Spleen (tissue), 11 donors: ENCODE data around the gene ABCA12. TPM values are rescaled to one million over a fixed set of nuclear protein-coding genes. Genes with fewer than 3 reads are reported as not detected.

ENCODE experiments used
- DNase-seq: peaks from one replicate; pipeline ENCODE4 v3.0.0-alpha.2; 2020
- H3K27ac ChIP-seq, 8 donors: fragments of 200-600 bp; sonication (generic) in 7 of 8; 1 replicate in 4 of 8; 2 replicates in 4 of 8; pipeline versions ENCODE4 v1.5.0 to v1.8.0; 2016 to 2021; ENCODE audit warnings: inconsistent platforms in 4 of 8, mild to moderate bottlenecking in 4 of 8, moderate library complexity in 1 of 8
- H3K27me3 ChIP-seq, 7 donors: fragments of 200-600 bp; sonication (generic) in 6 of 7; replicated peaks in 1 of 7; 1 replicate in 4 of 7; 2 replicates in 3 of 7; pipeline versions ENCODE4 v1.5.0 to v1.8.0; 2016 to 2021; ENCODE audit warnings: inconsistent platforms in 3 of 7, mild to moderate bottlenecking in 1 of 7
- H3K36me3 ChIP-seq, 6 donors: fragments of 200-600 bp; sonication (generic) in 5 of 6; 1 replicate in 4 of 6; 2 replicates in 2 of 6; pipeline versions ENCODE4 v1.5.0 to v1.8.0; 2016 to 2021; ENCODE audit warnings: inconsistent platforms in 2 of 6
- H3K4me1 ChIP-seq, 6 donors: fragments of 200-600 bp; sonication (generic) in 5 of 6; 1 replicate in 3 of 6; 2 replicates in 3 of 6; pipeline versions ENCODE4 v1.5.0 to v1.8.0; 2016 to 2021; ENCODE audit warnings: inconsistent platforms in 3 of 6
- H3K4me3 ChIP-seq, 8 donors: fragments of 200-600 bp; sonication (generic) in 7 of 8; 1 replicate in 4 of 8; 2 replicates in 4 of 8; pipeline versions ENCODE4 v1.5.0 to v1.8.0; 2016 to 2021; ENCODE audit warnings: inconsistent platforms in 4 of 8, mild to moderate bottlenecking in 4 of 8, moderate library complexity in 2 of 8
- H3K9me3 ChIP-seq, 8 donors: fragments of 200-600 bp; sonication (generic) in 7 of 8; 1 replicate in 4 of 8; 2 replicates in 4 of 8; pipeline versions ENCODE4 v1.5.0 to v1.8.0; 2016 to 2021; ENCODE audit warnings: inconsistent platforms in 4 of 8
- CTCF ChIP-seq, 11 experiments: fragments of 200-600 bp in 7 of 11; fragments of 450-650 bp in 4 of 11; sonication (generic) in 4 of 11; IDR thresholded peaks in 8 of 11; conservative IDR thresholded peaks in 3 of 11; 1 replicate in 7 of 11; 2 replicates in 4 of 11; pipeline versions ENCODE4 v1.4.0 to v1.8.0; 2016 to 2021; ENCODE audit warnings: antibody characterized with exemption in 11 of 11, inconsistent platforms in 4 of 11, mild to moderate bottlenecking in 1 of 11
- POLR2A ChIP-seq, 3 donors: fragments of 450-650 bp; IDR thresholded peaks; one replicate each; pipeline ENCODE4 v1.5.1; 2017; ENCODE audit warnings: antibody characterized with exemption in 3 of 3, mild to moderate bottlenecking in 1 of 3
- POLR2AphosphoS5 ChIP-seq, 3 donors: sonication (generic); formaldehyde crosslinking; IDR thresholded peaks; one replicate each; pipeline ENCODE4 v1.5.1; 2017; ENCODE audit warnings: antibody characterized with exemption in 3 of 3
- WGBS, 5 donors: extraction: QIAGEN DNeasy Blood & Tissue Kit in 3 of 5; methylation state at CpG; one replicate each; pipeline versions ENCODE4 v1.1.5 to v1.1.7; 2013 to 2018; 5-methylcytosine and 5-hydroxymethylcytosine counted together
- intact Hi-C: fragments of 100-400 bp; cut with DNase I; formaldehyde crosslinking; loops from one replicate; pipeline ENCODE4 v1.15.0; 2023; ENCODE audit warnings: low total_unique reads
- polyA plus RNA-seq, 3 donors: library from polyadenylated mRNA; stranded (reverse); fragments of 200-250 nt; gene quantifications; one replicate each; pipeline ENCODE4 v1.2.1, GENCODE V29; 2013
- total RNA-seq, 7 donors: library from RNA; depleted of rRNA in 3 of 7; stranded (reverse); fragments of >200 nt in 3 of 7; fragmentation: NEBNext Ultra II Directional in 4 of 7; extraction: Animal tissue kit (Norgen Biotek cat#: 25700) in 4 of 7; gene quantifications; one replicate each; pipeline versions ENCODE4 v1.1.0 to v1.2.1, GENCODE V29; 2016 to 2021
- donor health status: healthy with polysubstance abuse.
- donor health status: DM: no; HTN: no; CAD: no; lungs with moderate emphysema.
- donor health status: DM: no; HTN: no; CAD: no.
- donor health status: Bipolar disorder and iron deficiency.
- donor health status: healthy.
- donor health status: DM: no; HTN: no; CAD: no.
- donor health status: DM: yes; HTN: yes; CAD: no.

ABCA12 gene
- total and polyA plus RNA-seq, 10 donors = not detected

- no peaks in the 10 kb centered on the region for H3K36me3 ChIP-seq
- DNase-seq = no peak
- H3K27ac ChIP-seq = no peak overlapping the region
- H3K9me3 ChIP-seq = no peaks in the 10 kb centered on the region
- TF ChIP-seq CTCF (IDR thresholded peaks at IDR 0.05 in 8 of 11, conservative IDR thresholded peaks at IDR 0.05 in 3 of 11) (no peak), POLR2A (IDR thresholded peaks at IDR 0.05) (no peak)
- intact Hi-C loops = no loop called here
- no peaks in the 10 kb centered on the region for H3K27me3 ChIP-seq
- H3K4me3 ChIP-seq = no peak overlapping the region
- 76 to 86% (median 85%) methylated on average over 3 of the region's 3 CpGs for WGBS, 5 donors
- H3K4me1 ChIP-seq = no peaks in the 10 kb centered on the region
Measured at GRCh38 chr2:215034154-215034553, 104.3 kb downstream of the ABCA12 start.

- H3K9me3 ChIP-seq = no peaks in the 10 kb centered on the region
- H3K4me1 ChIP-seq = no peaks in the 10 kb centered on the region
- H3K4me3 ChIP-seq = no peak overlapping the region
- 58 to 67% (median 59%) methylated on average over 2 of the region's 2 CpGs for WGBS, 5 donors
- H3K27ac ChIP-seq = no peak overlapping the region
- no peaks in the 10 kb centered on the region for H3K36me3 ChIP-seq
- no peaks in the 10 kb centered on the region for H3K27me3 ChIP-seq
- TF ChIP-seq CTCF (IDR thresholded peaks at IDR 0.05 in 8 of 11, conservative IDR thresholded peaks at IDR 0.05 in 3 of 11) (no peak), POLR2A (IDR thresholded peaks at IDR 0.05) (no peak), POLR2AphosphoS5 (IDR thresholded peaks at IDR 0.05) (no peak)
- intact Hi-C loops = no loop called here
- no peak for DNase-seq
Measured at GRCh38 chr2:215032153-215032552, 106.3 kb downstream of the ABCA12 start.

GRCh38 chr2:215031321-215031720, 107.1 kb downstream of the ABCA12 start:
- Histone ChIP-seq H3K27me3 (no peaks in the 10 kb centered on the region), H3K4me3 (no peak overlapping the region), H3K27ac (no peak overlapping the region), H3K36me3 (no peaks in the 10 kb centered on the region), H3K9me3 (no peaks in the 10 kb centered on the region), H3K4me1 (no peaks in the 10 kb centered on the region)
- no peak for TF ChIP-seq POLR2A (IDR thresholded peaks at IDR 0.05)
- TF ChIP-seq POLR2AphosphoS5 (IDR thresholded peaks at IDR 0.05) = no peak
- no peak for TF ChIP-seq CTCF (IDR thresholded peaks at IDR 0.05 in 8 of 11, conservative IDR thresholded peaks at IDR 0.05 in 3 of 11)
- intact Hi-C loops = no loop called here
- no peak for DNase-seq
- WGBS, 5 donors = 67 to 95% (median 92%) methylated on average over 2 of the region's 2 CpGs

GRCh38 chr2:215029936-215030335, 108.5 kb downstream of the ABCA12 start:
- Histone ChIP-seq H3K27me3 (no peaks in the 10 kb centered on the region), H3K4me3 (no peak overlapping the region), H3K9me3 (no peaks in the 10 kb centered on the region), H3K4me1 (no peaks in the 10 kb centered on the region), H3K36me3 (no peaks in the 10 kb centered on the region), H3K27ac (no peak overlapping the region)
- WGBS, 5 donors = 90 to 97% (median 95%) methylated on average over 5 of the region's 5 CpGs
- TF ChIP-seq POLR2A (IDR thresholded peaks at IDR 0.05) = no peak
- no peak for TF ChIP-seq POLR2AphosphoS5 (IDR thresholded peaks at IDR 0.05)
- TF ChIP-seq CTCF (IDR thresholded peaks at IDR 0.05 in 8 of 11, conservative IDR thresholded peaks at IDR 0.05 in 3 of 11) = no peak
- intact Hi-C loops = no loop called here
- no peak for DNase-seq
